ENCODE data around the gene PTPRE. TPM values are rescaled to one million over a fixed set of nuclear protein-coding genes. Genes with fewer than 3 reads are reported as not detected.

PTPRE gene
- total RNA-seq, 1 experiment from 2014 or later: 3.1 TPM

GRCh38 chr10:127871631-127872010 is 35.3 kb upstream of the PTPRE start:
- POLR2A ChIA-PET: no interaction called here
- H3K4me3 Mint-ChIP-seq: no peak overlapping the region
- CTCF ChIA-PET: interaction anchor here (0.8 to 1.4 kb wide), 5 partner anchors 9 to 207 kb away, joined by 3 to 9 read pairs (median 3); no protein-coding TSS in a partner anchor
- no peaks in the 10 kb centered on the region for H3K4me1 Mint-ChIP-seq
- peaks cover 25% of the 10 kb centered on the region for H3K9me3 Mint-ChIP-seq
- peaks cover 17% of the 10 kb centered on the region for H3K36me3 Mint-ChIP-seq
- no peak overlapping the region for H3K27ac Mint-ChIP-seq
- no peaks in the 10 kb centered on the region for H3K27me3 Mint-ChIP-seq (ENCODE audit: low read depth)
- no peak for DNase-seq (ENCODE audit: low spot score)
- TF ChIP-seq ZNF423 (CRISPR knock-in tag; IDR thresholded peaks at IDR 0.05) (no peak), ZNF317 (CRISPR knock-in tag; IDR thresholded peaks at IDR 0.05; ENCODE audit: borderline replicate concordance, low read depth) (no peak)
- TF ChIP-seq, protein P1, sequence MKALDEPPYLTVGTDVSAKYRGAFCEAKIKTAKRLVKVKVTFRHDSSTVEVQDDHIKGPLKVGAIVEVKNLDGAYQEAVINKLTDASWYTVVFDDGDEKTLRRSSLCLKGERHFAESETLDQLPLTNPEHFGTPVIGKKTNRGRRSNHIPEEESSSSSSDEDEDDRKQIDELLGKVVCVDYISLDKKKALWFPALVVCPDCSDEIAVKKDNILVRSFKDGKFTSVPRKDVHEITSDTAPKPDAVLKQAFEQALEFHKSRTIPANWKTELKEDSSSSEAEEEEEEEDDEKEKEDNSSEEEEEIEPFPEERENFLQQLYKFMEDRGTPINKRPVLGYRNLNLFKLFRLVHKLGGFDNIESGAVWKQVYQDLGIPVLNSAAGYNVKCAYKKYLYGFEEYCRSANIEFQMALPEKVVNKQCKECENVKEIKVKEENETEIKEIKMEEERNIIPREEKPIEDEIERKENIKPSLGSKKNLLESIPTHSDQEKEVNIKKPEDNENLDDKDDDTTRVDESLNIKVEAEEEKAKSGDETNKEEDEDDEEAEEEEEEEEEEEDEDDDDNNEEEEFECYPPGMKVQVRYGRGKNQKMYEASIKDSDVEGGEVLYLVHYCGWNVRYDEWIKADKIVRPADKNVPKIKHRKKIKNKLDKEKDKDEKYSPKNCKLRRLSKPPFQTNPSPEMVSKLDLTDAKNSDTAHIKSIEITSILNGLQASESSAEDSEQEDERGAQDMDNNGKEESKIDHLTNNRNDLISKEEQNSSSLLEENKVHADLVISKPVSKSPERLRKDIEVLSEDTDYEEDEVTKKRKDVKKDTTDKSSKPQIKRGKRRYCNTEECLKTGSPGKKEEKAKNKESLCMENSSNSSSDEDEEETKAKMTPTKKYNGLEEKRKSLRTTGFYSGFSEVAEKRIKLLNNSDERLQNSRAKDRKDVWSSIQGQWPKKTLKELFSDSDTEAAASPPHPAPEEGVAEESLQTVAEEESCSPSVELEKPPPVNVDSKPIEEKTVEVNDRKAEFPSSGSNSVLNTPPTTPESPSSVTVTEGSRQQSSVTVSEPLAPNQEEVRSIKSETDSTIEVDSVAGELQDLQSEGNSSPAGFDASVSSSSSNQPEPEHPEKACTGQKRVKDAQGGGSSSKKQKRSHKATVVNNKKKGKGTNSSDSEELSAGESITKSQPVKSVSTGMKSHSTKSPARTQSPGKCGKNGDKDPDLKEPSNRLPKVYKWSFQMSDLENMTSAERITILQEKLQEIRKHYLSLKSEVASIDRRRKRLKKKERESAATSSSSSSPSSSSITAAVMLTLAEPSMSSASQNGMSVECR (CRISPR knock-in tag; IDR thresholded peaks at IDR 0.05; ENCODE audit: borderline replicate concordance): no peak
- ATAC-seq: no peak

DNA sequence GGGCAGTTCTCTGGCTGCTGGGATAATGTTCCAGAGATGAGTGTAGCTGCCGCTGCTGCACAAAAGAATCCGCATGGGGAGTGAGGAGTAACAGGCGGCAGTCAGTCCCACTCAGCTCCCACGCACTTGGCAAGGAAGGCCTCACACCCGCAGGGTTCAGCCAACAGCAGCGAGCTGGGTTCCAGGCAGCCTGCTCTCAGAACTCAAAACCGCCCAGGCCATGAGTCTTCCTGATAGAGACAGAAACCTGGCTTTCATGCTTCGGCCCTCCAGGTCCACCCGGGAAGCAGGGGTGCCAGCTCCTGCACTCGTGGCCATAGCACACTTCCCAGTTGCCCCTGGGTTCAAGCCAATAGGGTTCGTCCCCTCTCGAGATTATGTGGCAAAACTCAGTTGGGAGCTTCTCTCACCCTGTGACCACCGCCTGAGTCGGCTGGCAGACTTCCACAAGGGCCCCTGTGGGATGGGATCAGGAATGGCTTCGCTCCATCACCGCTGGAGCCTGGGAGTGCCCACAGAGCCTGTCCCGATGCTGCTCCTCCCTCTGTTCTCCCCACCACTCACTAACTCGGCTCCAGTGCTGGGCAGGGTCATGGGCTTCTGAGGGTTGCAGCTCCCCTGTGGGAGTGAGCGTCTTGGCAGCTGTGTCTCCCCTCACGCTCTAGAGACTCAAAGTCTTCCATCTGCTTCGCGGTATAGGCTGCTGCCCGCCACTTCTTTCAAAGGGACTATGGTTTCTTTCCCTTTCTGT is 34.7 kb upstream of the PTPRE start:
- H3K36me3 Mint-ChIP-seq: peaks cover 17% of the 10 kb centered on the region
- H3K4me1 Mint-ChIP-seq: no peaks in the 10 kb centered on the region
- no peak for TF ChIP-seq MAX (CRISPR knock-in tag; IDR thresholded peaks at IDR 0.05)
- no peak for TF ChIP-seq NR3C1 (CRISPR knock-in tag; conservative IDR thresholded peaks at IDR 0.05; ENCODE audit: low read depth)
- no peak for TF ChIP-seq FOXK1 (CRISPR knock-in tag; IDR thresholded peaks at IDR 0.05)
- no peak for TF ChIP-seq IRF1 (CRISPR knock-in tag; IDR thresholded peaks at IDR 0.05)
- no peak for TF ChIP-seq RORB (CRISPR knock-in tag; IDR thresholded peaks at IDR 0.05)
- no peak for TF ChIP-seq ATF6 (CRISPR knock-in tag; IDR thresholded peaks at IDR 0.05)
- no peak for TF ChIP-seq SMAD3 (CRISPR knock-in tag; IDR thresholded peaks at IDR 0.05; ENCODE audit: borderline replicate concordance)
- TF ChIP-seq ZNF219 (CRISPR knock-in tag; IDR thresholded peaks at IDR 0.05; ENCODE audit: borderline replicate concordance): no peak
- TF ChIP-seq, protein P2, sequence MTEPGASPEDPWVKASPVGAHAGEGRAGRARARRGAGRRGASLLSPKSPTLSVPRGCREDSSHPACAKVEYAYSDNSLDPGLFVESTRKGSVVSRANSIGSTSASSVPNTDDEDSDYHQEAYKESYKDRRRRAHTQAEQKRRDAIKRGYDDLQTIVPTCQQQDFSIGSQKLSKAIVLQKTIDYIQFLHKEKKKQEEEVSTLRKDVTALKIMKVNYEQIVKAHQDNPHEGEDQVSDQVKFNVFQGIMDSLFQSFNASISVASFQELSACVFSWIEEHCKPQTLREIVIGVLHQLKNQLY (CRISPR knock-in tag; IDR thresholded peaks at IDR 0.05): no peak
- TF ChIP-seq OVOL2 (CRISPR knock-in tag; IDR thresholded peaks at IDR 0.05; ENCODE audit: borderline replicate concordance): no peak
- TF ChIP-seq MXD4 (CRISPR knock-in tag; IDR thresholded peaks at IDR 0.05; ENCODE audit: borderline replicate concordance): no peak
- TF ChIP-seq, protein P3, sequence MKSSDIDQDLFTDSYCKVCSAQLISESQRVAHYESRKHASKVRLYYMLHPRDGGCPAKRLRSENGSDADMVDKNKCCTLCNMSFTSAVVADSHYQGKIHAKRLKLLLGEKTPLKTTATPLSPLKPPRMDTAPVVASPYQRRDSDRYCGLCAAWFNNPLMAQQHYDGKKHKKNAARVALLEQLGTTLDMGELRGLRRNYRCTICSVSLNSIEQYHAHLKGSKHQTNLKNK (CRISPR knock-in tag; IDR thresholded peaks at IDR 0.05): no peak
- TF ChIP-seq ZNF671 (CRISPR knock-in tag; IDR thresholded peaks at IDR 0.05): no peak
- TF ChIP-seq AR (CRISPR knock-in tag; IDR thresholded peaks at IDR 0.05): no peak
- TF ChIP-seq CBFB (CRISPR knock-in tag; IDR thresholded peaks at IDR 0.05; ENCODE audit: low read depth): no peak
- TF ChIP-seq ATF1 (CRISPR knock-in tag; IDR thresholded peaks at IDR 0.05): no peak
- no peak for TF ChIP-seq IRF2 (CRISPR knock-in tag; IDR thresholded peaks at IDR 0.05; ENCODE audit: borderline replicate concordance, low read depth)
- no peak for TF ChIP-seq ZBTB21 (CRISPR knock-in tag; IDR thresholded peaks at IDR 0.05; ENCODE audit: borderline replicate concordance)
- H3K27ac Mint-ChIP-seq: no peak overlapping the region
- DNase-seq (ENCODE audit: low spot score) (no peak), ATAC-seq (no peak)
- no peak overlapping the region for H3K4me3 Mint-ChIP-seq
- H3K9me3 Mint-ChIP-seq: peaks cover 25% of the 10 kb centered on the region
- H3K27me3 Mint-ChIP-seq (ENCODE audit: low read depth): no peaks in the 10 kb centered on the region
- ChIA-PET POLR2A (no interaction called here), CTCF (interaction anchor here (0.8 to 1.4 kb wide), 5 partner anchors 10 to 206 kb away, joined by 3 to 9 read pairs (median 3); no protein-coding TSS in a partner anchor)
